Left lung (tissue), 10 donors: Measurements from ENCODE around the gene IL18RAP. TPM values are rescaled to one million over a fixed set of nuclear protein-coding genes. Genes with fewer than 3 reads are reported as not detected.

Experiments
- ATAC-seq: fragments of 200-7000 bp; cut with Tn5 transposase; one replicate; pipeline ENCODE4 v1.9.1; 2020; ENCODE audit warnings: moderate library complexity
- DNase-seq, 4 donors: peaks; one replicate each; pipeline ENCODE4 v3.0.0-alpha.2; 2013 to 2020
- H3K27ac ChIP-seq, 2 donors: fragments of 200-600 bp; sonication (generic) in 1 of 2; one replicate each; pipeline versions ENCODE4 v1.5.0 to v1.8.0; 2020 to 2021
- H3K27me3 ChIP-seq, 2 donors: fragments of 200-600 bp; sonication (generic) in 1 of 2; one replicate each; pipeline versions ENCODE4 v1.5.0 to v1.8.0; 2020 to 2021
- H3K36me3 ChIP-seq, 2 donors: fragments of 200-600 bp; sonication (generic) in 1 of 2; one replicate each; pipeline versions ENCODE4 v1.5.0 to v1.8.0; 2020 to 2021
- H3K4me1 ChIP-seq, 2 donors: fragments of 200-600 bp; one replicate each; pipeline ENCODE4 v1.8.0; 2021
- H3K4me3 ChIP-seq, 2 donors: fragments of 200-600 bp; sonication (generic) in 1 of 2; one replicate each; pipeline versions ENCODE4 v1.5.0 to v1.8.0; 2020 to 2021; ENCODE audit warnings: mild to moderate bottlenecking in 1 of 2
- H3K9me3 ChIP-seq, 2 donors: fragments of 200-600 bp; sonication (generic) in 1 of 2; one replicate each; pipeline versions ENCODE4 v1.5.0 to v1.8.0; 2020 to 2021
- intact Hi-C, 2 donors: fragments of 100-400 bp; cut with DNase I; formaldehyde crosslinking; loops; one replicate each; pipeline versions ENCODE4 v1.11.2 to v1.14.2; 2022
- polyA plus RNA-seq, 6 donors: library from polyadenylated mRNA; unstranded; fragments of 120-200 nt; gene quantifications; one replicate each; pipeline ENCODE4 v1.2.1, GENCODE V29; 2013; ENCODE audit not compliant: insufficient read length in 6 of 6
- total RNA-seq, 2 donors: library from RNA; stranded (reverse); fragmentation: NEBNext Ultra II Directional; extraction: Animal tissue kit (Norgen Biotek cat#: 25700); gene quantifications; one replicate each; pipeline ENCODE4 v1.2.1, GENCODE V29; 2021
- TF ChIP-seq, protein P1 (sequence below), 2 donors: fragments of 200-600 bp; sonication (generic) in 1 of 2; IDR thresholded peaks; one replicate each; pipeline versions ENCODE4 v1.5.0 to v1.8.0; 2021; ENCODE audit warnings: antibody characterized with exemption in 2 of 2
- donor health status: DM: no; HTN: yes; CAD: no.
- donor health status: DM: no; HTN: no; CAD: no.

IL18RAP gene
- total and polyA plus RNA-seq, 8 donors: 0.43 to 15.2 (median 0.92) TPM

DNA sequence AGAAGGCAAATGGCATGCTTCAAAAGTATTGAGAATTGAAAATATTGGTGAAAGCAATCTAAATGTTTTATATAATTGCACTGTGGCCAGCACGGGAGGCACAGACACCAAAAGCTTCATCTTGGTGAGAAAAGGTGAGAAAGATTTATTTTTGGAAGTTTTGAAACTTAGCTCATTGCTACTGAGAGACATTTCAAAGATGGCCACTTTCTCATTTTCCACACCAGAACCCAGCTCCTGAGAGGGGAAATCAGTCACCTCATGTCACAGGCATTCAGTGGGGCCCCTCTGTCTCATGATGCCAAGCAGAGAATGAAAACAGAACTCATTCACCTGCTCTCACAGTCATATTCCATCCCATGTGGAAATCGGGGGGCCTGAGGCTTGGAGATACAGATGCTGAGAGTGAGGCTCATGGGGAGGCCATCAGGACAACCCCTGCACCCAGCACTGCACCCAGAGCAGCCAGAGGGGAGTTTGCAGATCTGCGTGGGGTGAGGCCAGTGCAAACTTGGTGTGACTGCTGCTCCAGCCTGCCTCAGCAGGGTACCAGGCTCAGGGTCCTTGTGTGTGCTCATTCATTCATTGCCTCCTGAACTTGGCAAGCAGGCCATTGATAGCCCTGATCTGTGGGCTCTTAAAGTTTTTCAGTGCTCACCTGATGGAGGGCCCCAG lies 36.0 kb upstream of the IL18RAP start:
- TF ChIP-seq, protein P1, sequence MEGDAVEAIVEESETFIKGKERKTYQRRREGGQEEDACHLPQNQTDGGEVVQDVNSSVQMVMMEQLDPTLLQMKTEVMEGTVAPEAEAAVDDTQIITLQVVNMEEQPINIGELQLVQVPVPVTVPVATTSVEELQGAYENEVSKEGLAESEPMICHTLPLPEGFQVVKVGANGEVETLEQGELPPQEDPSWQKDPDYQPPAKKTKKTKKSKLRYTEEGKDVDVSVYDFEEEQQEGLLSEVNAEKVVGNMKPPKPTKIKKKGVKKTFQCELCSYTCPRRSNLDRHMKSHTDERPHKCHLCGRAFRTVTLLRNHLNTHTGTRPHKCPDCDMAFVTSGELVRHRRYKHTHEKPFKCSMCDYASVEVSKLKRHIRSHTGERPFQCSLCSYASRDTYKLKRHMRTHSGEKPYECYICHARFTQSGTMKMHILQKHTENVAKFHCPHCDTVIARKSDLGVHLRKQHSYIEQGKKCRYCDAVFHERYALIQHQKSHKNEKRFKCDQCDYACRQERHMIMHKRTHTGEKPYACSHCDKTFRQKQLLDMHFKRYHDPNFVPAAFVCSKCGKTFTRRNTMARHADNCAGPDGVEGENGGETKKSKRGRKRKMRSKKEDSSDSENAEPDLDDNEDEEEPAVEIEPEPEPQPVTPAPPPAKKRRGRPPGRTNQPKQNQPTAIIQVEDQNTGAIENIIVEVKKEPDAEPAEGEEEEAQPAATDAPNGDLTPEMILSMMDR (IDR thresholded peaks at IDR 0.05): no peak
- no peaks in the 10 kb centered on the region for H3K4me1 ChIP-seq
- ATAC-seq (no peak), DNase-seq (no peak)
- no peaks in the 10 kb centered on the region for H3K27me3 ChIP-seq
- no peak overlapping the region for H3K4me3 ChIP-seq
- peaks cover 0 to 78% of the 10 kb centered on the region in 2 donors for H3K36me3 ChIP-seq
- peaks cover 0 to 22% of the 10 kb centered on the region in 2 donors for H3K9me3 ChIP-seq
- H3K27ac ChIP-seq: no peak overlapping the region
- intact Hi-C loops: no loop called here

DNA sequence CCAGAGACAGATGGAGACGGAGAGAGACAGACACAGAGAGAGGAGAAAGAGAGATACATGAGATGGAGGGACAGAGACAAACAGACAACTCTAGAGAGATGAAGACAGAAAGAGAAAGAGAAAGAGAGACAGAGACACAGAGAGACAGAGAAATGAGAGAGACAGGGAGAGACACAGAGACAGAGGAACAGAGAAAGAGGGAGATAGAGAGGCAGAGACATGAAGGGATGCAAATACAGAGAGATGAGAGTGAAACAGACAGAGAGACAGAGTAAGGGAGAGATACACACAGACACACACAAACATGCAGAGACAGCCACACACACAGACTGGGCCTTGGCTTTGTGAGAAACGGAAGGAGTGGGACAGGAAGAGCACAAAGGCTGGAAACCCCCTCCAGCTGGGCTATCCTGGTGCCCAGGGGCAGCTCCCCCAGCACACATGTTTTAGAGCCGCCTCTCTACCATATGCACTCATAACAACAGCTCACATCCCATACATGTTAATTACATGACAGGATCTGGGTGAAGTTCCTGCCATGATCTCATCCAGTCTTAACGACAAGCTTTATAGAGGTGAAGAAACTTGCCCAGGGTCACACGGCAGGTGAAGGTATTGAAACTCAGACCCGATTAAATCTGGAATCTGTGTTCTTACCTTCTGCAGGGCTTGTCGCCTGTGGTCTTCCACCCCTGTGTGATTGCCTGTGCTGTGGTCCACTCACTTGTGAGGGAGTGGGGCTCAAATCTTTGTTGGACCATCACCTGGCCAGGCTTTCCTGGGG lies 35.0 kb upstream of the IL18RAP start:
- Histone ChIP-seq H3K4me1 (no peaks in the 10 kb centered on the region), H3K9me3 (peaks cover 0 to 17% of the 10 kb centered on the region in 2 donors), H3K27me3 (no peaks in the 10 kb centered on the region), H3K4me3 (no peak overlapping the region), H3K27ac (no peak overlapping the region), H3K36me3 (peaks cover 0 to 69% of the 10 kb centered on the region in 2 donors)
- TF ChIP-seq, protein P1 (IDR thresholded peaks at IDR 0.05): no peak
- DNase-seq: no peak
- intact Hi-C loops: no loop called here
- ATAC-seq: no peak

DNA sequence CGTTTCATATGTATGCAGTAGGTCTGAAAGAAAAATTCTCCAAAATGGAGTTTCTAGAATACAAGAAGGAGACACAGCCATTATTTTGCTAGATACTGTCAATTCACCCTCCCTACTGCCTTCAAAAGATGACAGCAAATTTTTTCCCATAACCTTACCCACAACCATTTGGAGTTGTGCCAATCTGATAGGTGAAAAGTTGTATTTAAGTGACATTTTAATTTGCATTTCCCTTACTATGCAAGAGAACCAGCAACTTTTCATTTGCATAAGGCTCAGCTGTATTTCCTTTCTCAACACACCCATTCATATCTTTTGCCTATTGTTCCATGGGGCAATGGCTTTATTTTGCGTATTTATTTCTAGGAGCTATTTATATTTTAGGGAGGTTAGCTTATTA lies 31.4 kb upstream of the IL18RAP start:
- DNase-seq (no peak), ATAC-seq (no peak)
- H3K4me3 ChIP-seq: no peak overlapping the region
- TF ChIP-seq, protein P1 (IDR thresholded peaks at IDR 0.05): no peak
- H3K36me3 ChIP-seq: peaks cover 0 to 34% of the 10 kb centered on the region in 2 donors
- intact Hi-C loops: no loop called here
- H3K27ac ChIP-seq: no peak overlapping the region
- no peaks in the 10 kb centered on the region for H3K27me3 ChIP-seq
- H3K4me1 ChIP-seq: no peaks in the 10 kb centered on the region
- H3K9me3 ChIP-seq: no peaks in the 10 kb centered on the region

DNA sequence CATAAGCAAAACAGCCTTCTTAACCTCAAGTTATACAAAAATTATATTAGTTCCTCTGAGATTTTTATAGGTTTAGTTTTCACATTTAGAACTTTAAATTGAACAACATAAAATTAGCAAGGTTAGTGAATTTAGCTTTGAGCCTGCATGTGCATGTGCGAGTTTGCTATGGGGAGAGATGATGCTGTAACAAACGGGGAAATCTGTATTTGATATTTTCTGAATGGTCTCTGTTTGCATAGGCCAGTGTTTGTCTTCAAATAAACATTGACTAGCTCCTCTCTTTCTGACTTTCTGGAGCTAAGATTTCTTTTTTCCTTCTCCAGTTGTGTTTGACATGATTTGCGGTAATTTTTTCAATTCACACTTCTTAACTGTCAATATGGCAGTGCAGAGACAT lies 30.9 kb upstream of the IL18RAP start:
- no peaks in the 10 kb centered on the region for H3K4me1 ChIP-seq
- no peak for ATAC-seq
- TF ChIP-seq, protein P1 (IDR thresholded peaks at IDR 0.05): no peak

DNA sequence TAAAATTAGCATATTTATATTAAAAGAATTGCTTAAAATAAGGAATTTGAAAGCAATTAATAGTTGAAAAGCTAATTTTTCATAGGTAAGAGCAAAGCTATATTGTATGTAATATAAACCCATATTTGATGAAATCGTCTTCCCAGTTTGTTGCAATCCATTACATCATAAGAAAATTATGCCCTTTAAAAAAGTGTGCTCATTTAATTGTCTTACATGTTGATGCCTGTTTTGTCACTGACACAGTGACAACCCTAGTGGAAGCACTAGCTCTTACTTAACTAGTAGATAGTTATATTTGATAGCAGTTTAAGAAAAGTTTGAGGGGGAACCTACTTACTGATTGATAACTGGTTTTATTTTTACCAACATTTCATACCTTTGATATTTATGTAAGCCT lies 30.0 kb upstream of the IL18RAP start:
- Histone ChIP-seq H3K27ac (no peak overlapping the region), H3K9me3 (no peaks in the 10 kb centered on the region), H3K27me3 (no peaks in the 10 kb centered on the region), H3K4me3 (no peak overlapping the region), H3K36me3 (peaks cover 0 to 24% of the 10 kb centered on the region in 2 donors), H3K4me1 (no peaks in the 10 kb centered on the region)
- TF ChIP-seq, protein P1 (IDR thresholded peaks at IDR 0.05): no peak
- DNase-seq (no peak), ATAC-seq (no peak)
- intact Hi-C loops: no loop called here

More for the DNA sequence above, 30.9 kb upstream of the IL18RAP start:
- no peak for DNase-seq
- intact Hi-C loops: no loop called here
- H3K27me3 ChIP-seq: no peaks in the 10 kb centered on the region
- H3K36me3 ChIP-seq: peaks cover 0 to 30% of the 10 kb centered on the region in 2 donors
- no peak overlapping the region for H3K4me3 ChIP-seq
- no peaks in the 10 kb centered on the region for H3K9me3 ChIP-seq
- H3K27ac ChIP-seq: no peak overlapping the region
